Heart left ventricle (tissue), 13 donors: ENCODE measurements around the gene RNU7-1.

Source experiments
- POLR2A ChIP-seq, 2 donors: fragments of 450-650 bp; IDR thresholded peaks; one replicate each; pipeline ENCODE4 v1.6.1; 2017; ENCODE audit warnings: antibody characterized with exemption in 2 of 2, mild to moderate bottlenecking in 2 of 2, moderate library complexity in 2 of 2
- TF ChIP-seq, protein P1 (sequence below), 12 donors: fragments of 200-600 bp; sonication (generic) in 4 of 12; IDR thresholded peaks; one replicate each; pipeline versions ENCODE4 v1.5.0 to v1.8.0; 2018 to 2022; ENCODE audit warnings: antibody characterized with exemption in 12 of 12, mild to moderate bottlenecking in 5 of 12
- donor health status: ischemic (EF 13 %, LVEDD 7.1; RV severe dilation, severe dysfunction).
- donor health status: DM: no; HTN: yes; CAD: no.
- donor health status: DM: no; HTN: no; CAD: no.
- donor health status: ischemic (EF 25% LVEDD 6.9; RV normal size, moderate dysfunction).
- donor health status: ischemic (EF 25% LVEDD 5.7; RV mildly dilated, moderate dysfunction).
- donor health status: ischemic (EF 35%, LVEDD 5.7; RV mildly dilated, moderate dysfunction).
- donor health status: nonischemic (EF 11% LVEDD 7.7; RV severe dilation, severe dysfunction).
- donor health status: DM: yes; HTN: yes; CAD: no.
- donor health status: PGD.
- donor health status: ischemic (EF 29% LVEDD 5.4; RV normal size, mild dysfunction).
- donor health status: nonischemic (EF 23%, LVEDD 6.1; RV moderate dilation, normal function).

DNA sequence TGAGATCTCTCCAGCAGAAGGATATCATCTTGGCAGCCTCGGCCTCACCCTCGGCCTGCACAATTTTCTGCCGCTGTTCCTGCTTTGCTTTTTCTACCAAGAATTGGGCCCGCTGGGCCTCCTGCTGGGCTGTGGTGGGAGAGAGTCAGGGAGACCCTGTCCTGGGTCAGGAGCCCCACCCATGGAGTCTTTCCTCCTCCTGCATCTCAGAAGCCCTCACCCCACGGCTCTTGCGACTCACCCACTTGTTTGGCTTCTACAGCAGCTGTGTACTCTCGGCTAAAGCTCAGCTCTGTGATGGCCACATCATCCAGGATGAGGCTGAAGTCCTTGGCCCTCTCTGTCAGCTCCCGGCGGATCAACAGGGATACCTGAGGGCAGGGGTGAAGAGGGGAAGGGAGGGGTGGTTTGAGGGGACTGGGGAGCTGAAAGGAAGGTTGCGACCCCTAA, 24.1 kb downstream of the RNU7-1 start:
- TF ChIP-seq, protein P1, sequence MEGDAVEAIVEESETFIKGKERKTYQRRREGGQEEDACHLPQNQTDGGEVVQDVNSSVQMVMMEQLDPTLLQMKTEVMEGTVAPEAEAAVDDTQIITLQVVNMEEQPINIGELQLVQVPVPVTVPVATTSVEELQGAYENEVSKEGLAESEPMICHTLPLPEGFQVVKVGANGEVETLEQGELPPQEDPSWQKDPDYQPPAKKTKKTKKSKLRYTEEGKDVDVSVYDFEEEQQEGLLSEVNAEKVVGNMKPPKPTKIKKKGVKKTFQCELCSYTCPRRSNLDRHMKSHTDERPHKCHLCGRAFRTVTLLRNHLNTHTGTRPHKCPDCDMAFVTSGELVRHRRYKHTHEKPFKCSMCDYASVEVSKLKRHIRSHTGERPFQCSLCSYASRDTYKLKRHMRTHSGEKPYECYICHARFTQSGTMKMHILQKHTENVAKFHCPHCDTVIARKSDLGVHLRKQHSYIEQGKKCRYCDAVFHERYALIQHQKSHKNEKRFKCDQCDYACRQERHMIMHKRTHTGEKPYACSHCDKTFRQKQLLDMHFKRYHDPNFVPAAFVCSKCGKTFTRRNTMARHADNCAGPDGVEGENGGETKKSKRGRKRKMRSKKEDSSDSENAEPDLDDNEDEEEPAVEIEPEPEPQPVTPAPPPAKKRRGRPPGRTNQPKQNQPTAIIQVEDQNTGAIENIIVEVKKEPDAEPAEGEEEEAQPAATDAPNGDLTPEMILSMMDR (IDR thresholded peaks at IDR 0.05) = no peak
- no peak for TF ChIP-seq POLR2A (IDR thresholded peaks at IDR 0.05)
